HG03025 (cell line): ENCODE measurements around the gene CHAF1B.

ENCODE experiments used
- ATAC-seq: cut with Tn5 transposase; IDR thresholded peaks from one replicate; pipeline ENCODE4 v1.9.1; 2021; ENCODE audit warnings: mild to moderate bottlenecking, moderate library complexity; ENCODE audit not compliant: unreplicated experiment, low FRiP score

The CHAF1B gene

GRCh38 chr21:36459098-36459497 is 73.9 kb downstream of the CHAF1B start:
- no peak for ATAC-seq

DNA sequence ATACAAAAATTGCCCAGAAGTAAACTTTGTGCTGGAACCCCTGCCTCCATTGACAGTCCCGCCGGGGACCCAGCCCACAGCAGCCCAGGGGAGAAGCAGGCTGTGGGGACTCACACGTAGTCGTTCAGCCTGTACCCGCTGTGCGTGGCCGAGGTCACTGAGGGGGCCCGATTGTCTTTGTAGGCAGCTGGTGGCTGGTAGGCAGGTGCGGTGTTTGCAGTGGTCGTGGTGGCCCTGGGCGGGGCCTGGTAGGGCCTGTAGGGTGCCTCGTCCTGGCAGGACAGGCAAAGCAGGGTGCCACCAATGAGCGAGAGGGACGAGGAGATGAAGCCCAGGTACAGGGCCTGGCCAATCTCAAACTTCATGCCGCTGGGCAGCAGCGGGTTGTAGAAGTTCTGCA is 75.7 kb downstream of the CHAF1B start:
- ATAC-seq = no peak

GRCh38 chr21:36461277-36461917 is 76.2 kb downstream of the CHAF1B start:
- ATAC-seq = no peak

DNA sequence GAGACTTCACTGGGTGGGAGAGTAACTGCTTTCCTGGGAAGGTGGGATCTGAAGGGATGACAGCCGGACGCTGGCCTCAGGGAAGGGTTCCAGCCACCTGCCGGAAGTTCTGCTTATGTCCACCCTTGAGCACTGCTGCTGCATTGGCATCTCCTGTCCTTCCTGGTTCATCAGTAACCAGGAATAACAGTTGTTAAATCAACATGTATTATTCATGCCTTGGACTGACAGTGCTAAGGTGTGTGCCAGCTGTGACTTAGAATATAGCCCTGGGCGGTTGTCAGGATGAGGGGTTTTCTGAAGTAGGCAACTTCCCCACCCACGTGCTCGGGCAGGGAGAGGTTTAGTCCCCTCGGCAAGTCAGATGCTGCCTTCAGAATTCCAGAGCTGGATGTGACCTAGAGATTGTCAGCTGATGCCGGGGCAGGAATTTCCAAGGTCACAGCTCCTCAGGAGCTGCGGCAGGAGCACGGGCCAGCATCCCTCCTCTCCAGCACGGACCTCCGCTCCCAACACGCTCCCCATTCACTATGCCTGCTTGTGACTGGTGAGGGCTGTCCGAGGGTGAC is 76.8 kb downstream of the CHAF1B start:
- no peak for ATAC-seq

DNA sequence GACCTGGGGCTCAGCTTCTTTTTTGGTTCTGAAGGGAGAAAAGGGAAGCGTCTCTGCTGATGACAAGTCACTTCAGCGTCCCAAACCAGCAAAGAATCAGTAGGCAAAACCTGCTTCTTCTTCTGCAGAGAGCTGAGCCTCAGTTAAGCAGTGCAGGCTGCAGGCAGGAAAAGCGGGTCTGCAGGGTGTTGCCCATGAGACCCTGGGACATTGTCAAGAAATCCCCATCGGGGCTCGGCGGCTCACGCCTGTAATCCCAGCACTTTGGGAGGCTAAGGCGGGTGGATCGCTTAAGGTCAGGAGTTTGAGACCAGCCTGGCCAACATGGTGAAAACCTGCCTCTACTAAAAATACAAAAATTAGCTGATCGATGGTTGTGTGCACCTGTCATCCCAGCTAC is 78.0 kb downstream of the CHAF1B start:
- no peak for ATAC-seq

DNA sequence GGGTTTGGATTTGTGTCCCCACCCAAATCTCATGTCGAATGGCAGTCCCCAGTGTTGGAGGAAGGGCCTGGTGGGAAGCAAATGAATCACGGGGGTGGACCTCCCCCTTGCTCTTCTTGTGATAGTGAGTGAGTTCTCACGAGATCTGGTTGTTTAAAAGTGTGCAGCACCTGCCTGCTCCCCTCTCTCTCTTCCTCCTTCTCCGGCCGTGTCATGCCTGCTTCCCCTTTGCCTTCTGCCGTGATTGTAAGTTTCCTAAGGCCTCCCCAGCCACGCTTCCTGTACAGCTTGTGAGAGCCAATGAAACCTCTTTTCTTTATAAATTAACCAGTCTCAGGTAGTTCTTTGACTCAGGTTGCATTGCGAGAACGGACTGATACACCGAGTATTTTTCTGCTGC is 78.8 kb downstream of the CHAF1B start:
- no peak for ATAC-seq

- ATAC-seq = no peak
Measured at GRCh38 chr21:36464590-36464989, 79.4 kb downstream of the CHAF1B start.

- no peak for ATAC-seq
Measured at GRCh38 chr21:36465478-36465877, 80.3 kb downstream of the CHAF1B start.

DNA sequence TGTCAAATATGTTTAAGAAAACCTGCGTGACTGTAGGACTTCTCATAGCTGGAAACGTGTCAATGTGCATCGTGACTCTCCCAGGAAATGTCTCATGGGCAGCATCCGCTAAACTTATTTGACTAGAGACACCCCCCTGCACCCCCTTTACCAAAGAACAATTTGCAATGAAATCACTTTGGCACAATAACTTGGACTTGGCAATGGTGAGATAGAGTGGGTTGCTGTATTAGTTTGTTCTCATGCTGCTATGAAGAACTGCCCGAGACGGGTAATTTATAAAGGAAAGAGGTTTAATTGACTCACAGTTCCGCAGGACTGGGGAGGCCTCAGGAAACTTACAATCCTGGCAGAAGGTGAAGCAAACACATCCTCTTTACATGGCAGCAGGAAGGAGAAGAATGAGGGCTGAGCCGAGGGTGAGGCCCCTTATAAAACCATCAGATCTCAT is 80.9 kb downstream of the CHAF1B start:
- ATAC-seq = no peak
